Uterus (tissue), 4 donors: ENCODE data around the gene ST7. TPM values are rescaled to one million over a fixed set of nuclear protein-coding genes. Genes with fewer than 3 reads are reported as not detected.
A peak's percentile ranks its signal among the peaks of the same experiment; 100 is the strongest.

Source experiments
- DNase-seq, 2 donors: peaks; one replicate each; pipeline ENCODE4 v3.0.0-alpha.2; 2019 to 2020
- H3K27ac ChIP-seq, 2 donors: fragments of 200-600 bp; sonication (generic); 1 replicate in 1 of 2; 2 replicates in 1 of 2; pipeline ENCODE4 v1.5.1; 2016 to 2018
- H3K27me3 ChIP-seq, 2 donors: fragments of 200-600 bp; sonication (generic); one replicate each; pipeline ENCODE4 v1.5.1; 2018 to 2019; ENCODE audit warnings: control low read depth in 1 of 2
- H3K36me3 ChIP-seq, 2 donors: fragments of 200-600 bp; sonication (generic); one replicate each; pipeline ENCODE4 v1.5.1; 2019; ENCODE audit warnings: control low read depth in 1 of 2
- H3K4me1 ChIP-seq, 2 donors: fragments of 200-600 bp; sonication (generic); one replicate each; pipeline ENCODE4 v1.5.1; 2018 to 2019; ENCODE audit warnings: control low read depth in 1 of 2
- H3K4me3 ChIP-seq, 2 donors: fragments of 200-600 bp; sonication (generic); 1 replicate in 1 of 2; 2 replicates in 1 of 2; pipeline ENCODE4 v1.5.1; 2018 to 2019; ENCODE audit warnings: mild to moderate bottlenecking in 1 of 2
- H3K9me3 ChIP-seq, 2 donors: fragments of 200-600 bp; sonication (generic); one replicate each; pipeline ENCODE4 v1.5.1; 2019; ENCODE audit warnings: control low read depth in 1 of 2
- POLR2A ChIP-seq, 2 donors: fragments of 450-650 bp; IDR thresholded peaks; one replicate each; pipeline ENCODE4 v1.6.1; 2016; ENCODE audit warnings: antibody characterized with exemption in 2 of 2, mild to moderate bottlenecking in 1 of 2, moderate library complexity in 1 of 2
- intact Hi-C: fragments of 100-400 bp; cut with DNase I; formaldehyde crosslinking; loops from one replicate; pipeline ENCODE4 v1.15.1; 2023; ENCODE audit warnings: low total_unique reads
- total RNA-seq, 4 donors: library from RNA; depleted of rRNA in 3 of 4; stranded (reverse); fragments of >200 nt in 3 of 4; gene quantifications; one replicate each; pipeline versions ENCODE4 v1.1.0 to v1.2.4, GENCODE V29; 2014 to 2023
- TF ChIP-seq, protein P1 (sequence below), 4 experiments: fragments of 200-600 bp in 2 of 4; fragments of 450-650 bp in 2 of 4; sonication (generic) in 2 of 4; IDR thresholded peaks; one replicate each; pipeline ENCODE4 v1.5.1; 2016 to 2019; ENCODE audit warnings: antibody characterized with exemption in 4 of 4, mild to moderate bottlenecking in 2 of 4, moderate library complexity in 1 of 4
- donor health status: DM: yes; HTN: yes; CAD: no.

Gene ST7
- total RNA-seq, 4 donors from 2014 or later = 27.4 to 41.0 (median 31.4) TPM

DNA sequence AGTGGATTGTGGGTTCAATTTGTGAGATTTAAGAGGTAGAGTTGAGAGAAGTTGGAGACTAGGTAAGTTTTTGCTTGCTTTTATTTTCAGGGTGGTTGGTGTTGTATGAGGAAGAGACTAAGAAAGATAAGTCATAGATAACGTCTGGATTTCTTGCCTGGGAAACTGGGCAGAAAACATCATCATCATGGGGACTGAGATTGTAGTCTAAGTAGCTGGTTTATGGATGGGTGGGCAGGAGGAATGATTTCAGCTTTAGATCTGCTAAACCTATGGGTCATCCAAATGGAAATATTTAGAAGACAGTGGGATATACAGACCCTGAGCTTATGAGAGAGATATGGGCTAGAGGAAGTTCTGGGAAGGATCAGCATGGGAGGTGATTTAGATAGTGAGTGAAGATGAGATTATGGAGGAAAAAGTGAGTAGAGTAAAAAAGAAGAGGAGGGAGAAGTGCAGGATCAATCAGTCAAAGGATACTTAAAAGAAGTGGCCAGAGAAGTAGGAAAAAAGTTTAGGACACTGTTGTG lies 199.8 kb downstream of the ST7 start:
- Histone ChIP-seq H3K4me3 (no peak overlapping the region), H3K9me3 (no peaks in the 10 kb centered on the region), H3K27me3 (no peaks in the 10 kb centered on the region), H3K36me3 (no peaks in the 10 kb centered on the region), H3K27ac (no peak overlapping the region), H3K4me1 (no peaks in the 10 kb centered on the region)
- no peak for DNase-seq
- intact Hi-C loops = no loop called here
- TF ChIP-seq, protein P1, sequence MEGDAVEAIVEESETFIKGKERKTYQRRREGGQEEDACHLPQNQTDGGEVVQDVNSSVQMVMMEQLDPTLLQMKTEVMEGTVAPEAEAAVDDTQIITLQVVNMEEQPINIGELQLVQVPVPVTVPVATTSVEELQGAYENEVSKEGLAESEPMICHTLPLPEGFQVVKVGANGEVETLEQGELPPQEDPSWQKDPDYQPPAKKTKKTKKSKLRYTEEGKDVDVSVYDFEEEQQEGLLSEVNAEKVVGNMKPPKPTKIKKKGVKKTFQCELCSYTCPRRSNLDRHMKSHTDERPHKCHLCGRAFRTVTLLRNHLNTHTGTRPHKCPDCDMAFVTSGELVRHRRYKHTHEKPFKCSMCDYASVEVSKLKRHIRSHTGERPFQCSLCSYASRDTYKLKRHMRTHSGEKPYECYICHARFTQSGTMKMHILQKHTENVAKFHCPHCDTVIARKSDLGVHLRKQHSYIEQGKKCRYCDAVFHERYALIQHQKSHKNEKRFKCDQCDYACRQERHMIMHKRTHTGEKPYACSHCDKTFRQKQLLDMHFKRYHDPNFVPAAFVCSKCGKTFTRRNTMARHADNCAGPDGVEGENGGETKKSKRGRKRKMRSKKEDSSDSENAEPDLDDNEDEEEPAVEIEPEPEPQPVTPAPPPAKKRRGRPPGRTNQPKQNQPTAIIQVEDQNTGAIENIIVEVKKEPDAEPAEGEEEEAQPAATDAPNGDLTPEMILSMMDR (IDR thresholded peaks at IDR 0.05) = no peak

DNA sequence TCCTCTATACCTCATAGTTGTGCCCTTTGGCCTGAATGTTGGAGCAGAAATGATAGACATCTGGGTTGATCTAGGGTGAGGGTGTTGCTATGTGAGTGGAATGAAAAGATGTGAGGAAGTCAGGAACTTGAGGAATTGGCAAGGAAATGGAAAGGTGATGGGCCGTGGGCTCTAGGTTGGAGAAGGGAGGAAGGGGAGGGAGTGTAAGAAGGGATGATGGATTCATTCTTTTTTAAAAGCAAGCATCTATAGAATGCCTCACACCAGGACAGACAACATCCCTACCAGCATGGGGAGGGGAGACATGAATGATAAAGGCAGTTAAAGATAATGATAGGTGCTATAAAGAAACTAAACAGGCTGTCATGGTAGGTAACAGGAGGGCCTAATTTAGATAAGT lies 201.4 kb downstream of the ST7 start:
- Histone ChIP-seq H3K36me3 (no peaks in the 10 kb centered on the region), H3K9me3 (no peaks in the 10 kb centered on the region), H3K4me3 (no peak overlapping the region), H3K27ac (no peak overlapping the region), H3K4me1 (no peaks in the 10 kb centered on the region), H3K27me3 (no peaks in the 10 kb centered on the region)
- no peak for DNase-seq
- intact Hi-C loops = no loop called here
- TF ChIP-seq, protein P1 (IDR thresholded peaks at IDR 0.05) = no peak
- TF ChIP-seq POLR2A (IDR thresholded peaks at IDR 0.05) = no peak

DNA sequence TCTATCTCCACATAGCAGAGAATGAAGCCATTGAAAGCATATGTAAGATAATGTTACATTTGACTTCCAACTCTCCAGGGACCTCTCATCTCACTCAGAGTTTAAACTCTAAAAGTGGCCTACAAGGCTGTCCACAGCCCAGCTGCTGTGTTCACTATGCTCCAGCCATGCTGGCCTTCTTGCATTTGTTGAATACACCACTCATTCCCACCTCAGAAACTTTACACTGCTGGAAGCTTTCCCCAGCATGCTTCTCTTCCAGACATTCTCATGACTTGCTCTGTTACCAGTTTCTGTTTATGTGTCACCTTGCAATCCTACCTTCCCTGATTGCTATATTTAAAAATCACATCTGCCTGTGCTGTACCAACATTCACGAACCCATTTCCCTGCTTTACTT lies 202.4 kb downstream of the ST7 start:
- no peaks in the 10 kb centered on the region for H3K36me3 ChIP-seq
- no peaks in the 10 kb centered on the region for H3K9me3 ChIP-seq
- H3K27ac ChIP-seq = no peak overlapping the region
- no peaks in the 10 kb centered on the region for H3K27me3 ChIP-seq
- intact Hi-C loops = no loop called here
- no peak overlapping the region for H3K4me3 ChIP-seq
- TF ChIP-seq, protein P1 (IDR thresholded peaks at IDR 0.05) = no peak
- TF ChIP-seq POLR2A (IDR thresholded peaks at IDR 0.05) = no peak
- no peak for DNase-seq
- H3K4me1 ChIP-seq = no peaks in the 10 kb centered on the region

DNA sequence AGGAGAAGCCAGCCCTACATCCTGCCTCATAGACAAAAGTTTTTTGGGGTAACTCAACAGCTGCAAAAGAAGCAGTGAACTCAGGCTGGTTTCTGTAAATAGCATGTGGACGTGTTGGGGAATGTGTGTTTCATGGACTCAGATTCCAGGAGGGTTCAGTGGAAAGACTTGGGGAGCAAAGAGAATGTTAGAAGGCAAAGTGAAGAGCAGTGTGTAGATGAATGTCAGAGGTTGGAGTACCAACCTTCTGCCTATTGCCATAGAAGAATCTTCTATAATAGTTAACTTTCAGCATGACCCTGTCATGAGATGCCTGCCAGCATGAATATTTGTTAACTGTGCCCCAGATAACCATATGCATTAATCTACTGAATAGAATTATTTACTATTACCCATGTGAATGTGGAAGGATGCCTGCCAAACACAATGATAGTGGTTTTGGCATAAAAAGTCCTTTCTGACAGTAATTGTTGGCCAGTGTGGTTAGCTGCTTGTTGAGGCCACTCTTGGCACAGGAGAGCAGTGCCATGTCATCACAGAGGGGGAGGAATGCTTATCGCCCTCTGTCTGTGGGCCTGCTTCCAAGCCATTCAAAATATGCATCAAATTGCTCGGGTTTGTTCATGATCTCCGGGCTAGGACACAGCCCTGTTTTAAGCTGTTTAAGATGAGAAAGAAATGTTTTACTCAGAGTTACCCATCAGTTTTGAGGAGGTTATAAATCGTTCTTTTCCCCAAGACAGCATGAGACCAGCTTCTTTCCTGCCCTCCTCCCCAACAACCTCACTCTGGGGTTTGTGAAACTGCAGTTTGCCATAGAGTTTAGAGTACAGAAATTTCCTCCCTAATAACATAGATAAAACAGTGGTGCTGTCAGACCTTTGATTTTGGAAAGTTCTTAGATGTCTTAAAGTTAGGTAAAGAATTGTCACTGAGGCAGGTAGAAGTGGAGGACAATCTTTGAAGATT lies 204.2 kb downstream of the ST7 start:
- peak overlapping the region; percentile 33 to 62 for H3K27ac ChIP-seq

More for the DNA sequence above, 204.2 kb downstream of the ST7 start:
- no peak for TF ChIP-seq POLR2A (IDR thresholded peaks at IDR 0.05)
- TF ChIP-seq, protein P1 (IDR thresholded peaks at IDR 0.05) = no peak
- no peaks in the 10 kb centered on the region for H3K9me3 ChIP-seq
- H3K4me1 ChIP-seq = no peaks in the 10 kb centered on the region
- no peaks in the 10 kb centered on the region for H3K27me3 ChIP-seq
- H3K4me3 ChIP-seq = no peak overlapping the region
- H3K36me3 ChIP-seq = no peaks in the 10 kb centered on the region
- peak; percentile 37 to 44 for DNase-seq
- intact Hi-C loops = no loop called here
